ENCODE measurements around the gene PLEKHG1.

The PLEKHG1 gene

DNA sequence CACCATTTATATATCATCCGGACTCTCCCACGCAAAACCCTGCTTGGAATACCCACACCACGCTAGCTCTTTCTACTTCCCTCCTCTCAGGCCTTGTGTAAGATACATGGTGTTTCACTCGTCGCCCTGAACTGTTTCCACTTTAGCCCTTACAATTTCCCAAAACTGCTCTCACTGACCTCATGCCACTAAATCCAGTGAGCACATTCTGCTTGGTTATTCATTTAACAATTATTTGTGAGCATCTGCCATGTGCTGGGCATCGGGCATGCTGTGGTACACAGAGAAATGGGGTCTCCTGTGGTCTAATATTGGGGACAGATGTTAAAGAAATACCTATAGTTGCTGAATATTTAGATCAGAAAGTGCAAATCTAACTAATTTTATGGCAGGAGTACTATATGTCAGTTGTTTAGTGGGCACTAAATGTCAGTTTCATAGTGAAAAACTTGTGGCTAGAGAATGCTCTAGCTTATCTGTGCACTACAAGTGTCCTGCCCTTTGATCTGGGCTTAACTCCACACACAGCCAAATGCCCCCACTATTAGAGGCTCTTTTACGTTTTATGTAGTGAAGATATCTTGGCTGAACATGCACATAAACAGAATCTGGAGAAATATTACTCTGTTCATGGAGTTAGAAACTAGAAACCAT is 41.0 kb downstream of the PLEKHG1 start:
- DNase-seq (ENCODE audit: low spot score), result no peak

DNA sequence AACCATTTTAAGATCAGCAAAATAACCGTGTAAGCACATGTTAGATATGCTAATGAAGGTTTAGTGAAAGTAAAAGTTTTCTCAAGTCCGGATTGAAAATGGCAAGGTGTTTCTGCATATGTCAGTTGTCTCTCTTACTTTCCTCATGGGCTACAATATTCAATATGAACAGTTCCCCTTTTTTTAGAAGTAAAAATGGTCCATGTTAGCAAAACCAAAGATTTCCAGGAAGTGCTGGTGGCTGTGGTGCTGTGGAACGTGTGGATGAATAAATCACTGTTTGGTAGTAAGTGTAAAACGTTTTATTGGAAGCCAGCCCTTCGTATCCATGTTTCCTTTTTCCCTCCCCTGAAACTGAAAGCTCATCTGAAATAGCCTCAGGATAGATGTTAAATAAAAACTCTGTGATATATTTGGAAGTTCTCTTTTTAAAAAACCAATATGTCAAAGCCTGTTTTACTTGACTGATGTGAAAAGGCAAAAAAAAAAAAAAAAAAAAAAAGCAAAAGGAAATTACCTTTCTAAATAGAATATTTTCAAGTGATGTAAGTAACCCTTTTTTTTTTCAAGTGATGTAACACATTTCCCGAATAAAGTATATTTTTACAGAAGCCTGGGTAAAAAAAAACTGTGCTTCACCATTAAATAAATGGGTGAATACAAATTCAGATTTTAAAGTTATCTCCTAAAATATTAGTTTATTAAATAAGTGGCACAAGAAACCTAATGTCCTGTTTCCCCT is 41.9 kb downstream of the PLEKHG1 start:
- no peak for DNase-seq (ENCODE audit: low spot score)

DNA sequence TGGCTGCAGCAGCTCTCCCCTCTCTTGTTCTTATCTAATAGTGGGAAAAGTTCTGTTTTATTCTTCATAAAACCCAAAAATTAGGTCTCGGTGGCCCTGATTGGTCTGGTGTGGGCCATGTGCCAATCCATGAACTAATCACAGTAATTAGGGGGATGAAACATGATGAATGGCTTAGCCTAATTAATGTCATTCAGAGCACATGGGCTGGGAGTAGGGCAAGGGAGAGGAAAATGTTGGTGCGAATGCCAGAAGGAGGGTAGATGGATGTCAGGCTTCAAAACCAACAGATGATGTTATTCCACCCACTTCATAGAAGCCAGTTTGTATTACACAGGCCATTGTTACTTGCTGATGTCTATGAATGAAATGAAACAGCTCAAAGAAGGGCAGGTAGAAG is 46.5 kb downstream of the PLEKHG1 start:
- no peak for DNase-seq (ENCODE audit: low spot score)

DNA sequence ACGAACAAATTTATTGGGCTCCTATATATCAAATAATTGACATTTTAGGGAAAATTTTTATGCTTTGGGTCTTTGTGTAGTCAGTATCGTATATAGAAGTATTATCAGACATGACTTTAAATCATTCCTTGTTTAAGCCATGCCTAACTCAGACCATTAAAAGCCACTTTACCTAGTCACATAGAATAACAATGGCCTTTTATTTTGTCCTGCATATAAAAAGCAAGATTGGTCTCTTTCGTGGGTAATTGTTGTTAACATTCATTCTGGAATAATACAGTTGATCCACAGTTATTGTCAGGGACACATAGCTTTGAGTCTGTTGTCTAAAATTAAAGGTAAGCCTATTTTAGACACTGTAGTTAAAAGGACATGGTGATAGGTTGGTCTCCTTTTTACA is 47.4 kb downstream of the PLEKHG1 start:
- no peak for DNase-seq (ENCODE audit: low spot score)
